Mesothelial cell of epicardium (in vitro differentiated cells): Measurements from ENCODE around the gene KCNS3. TPM values are rescaled to one million over a fixed set of nuclear protein-coding genes. Genes with fewer than 3 reads are reported as not detected.

Source experiments
- DNase-seq, 2 experiments: peaks; one replicate each; pipeline ENCODE4 v3.0.0; 2021; ENCODE audit warnings: low spot score in 2 of 2; ENCODE audit not compliant: unreplicated experiment in 2 of 2
- H3K27ac Mint-ChIP-seq: 2 replicates; pipeline ENCODE4 v1.8.0; 2021; ENCODE audit warnings: mixed read lengths
- H3K27me3 Mint-ChIP-seq: 2 replicates; pipeline ENCODE4 v1.8.0; 2021; ENCODE audit warnings: low read depth, mixed read lengths
- H3K36me3 Mint-ChIP-seq: 2 replicates; pipeline ENCODE4 v1.8.0; 2021; ENCODE audit warnings: mixed read lengths
- H3K4me1 Mint-ChIP-seq: 2 replicates; pipeline ENCODE4 v1.8.0; 2021; ENCODE audit warnings: mixed read lengths
- H3K4me3 Mint-ChIP-seq: 2 replicates; pipeline ENCODE4 v1.8.0; 2021; ENCODE audit warnings: mild to moderate bottlenecking, moderate library complexity, mixed read lengths
- H3K9me3 Mint-ChIP-seq: 2 replicates; pipeline ENCODE4 v1.8.0; 2021; ENCODE audit warnings: mixed read lengths
- CTCF ChIP-seq: fragments of 200-600 bp; sonication (generic); IDR thresholded peaks from one replicate; pipeline ENCODE4 v1.5.0; 2021; ENCODE audit warnings: antibody characterized with exemption; ENCODE audit not compliant: unreplicated experiment
- total RNA-seq: library from RNA; stranded (reverse); gene quantifications from 3 replicates; pipeline ENCODE4 v1.2.1, GENCODE V29; 2021

The KCNS3 gene
- total RNA-seq, 1 donor from 2014 or later = 2.4 TPM

GRCh38 chr2:17933256-17933655 lies 54.8 kb downstream of the KCNS3 start:
- H3K9me3 Mint-ChIP-seq = peaks cover 8% of the 10 kb centered on the region
- no peak overlapping the region for H3K27ac Mint-ChIP-seq
- H3K27me3 Mint-ChIP-seq = peaks cover 6% of the 10 kb centered on the region
- no peaks in the 10 kb centered on the region for H3K36me3 Mint-ChIP-seq
- H3K4me1 Mint-ChIP-seq = no peaks in the 10 kb centered on the region
- no peak for TF ChIP-seq CTCF
- no peak overlapping the region for H3K4me3 Mint-ChIP-seq
- no peak for DNase-seq

GRCh38 chr2:17934721-17935120 lies 56.3 kb downstream of the KCNS3 start:
- Mint-ChIP-seq H3K36me3 (no peaks in the 10 kb centered on the region), H3K27me3 (peaks cover 6% of the 10 kb centered on the region), H3K4me1 (no peaks in the 10 kb centered on the region), H3K9me3 (peaks cover 15% of the 10 kb centered on the region), H3K4me3 (no peak overlapping the region), H3K27ac (no peak overlapping the region)
- DNase-seq = no peak
- no peak for TF ChIP-seq CTCF

DNA sequence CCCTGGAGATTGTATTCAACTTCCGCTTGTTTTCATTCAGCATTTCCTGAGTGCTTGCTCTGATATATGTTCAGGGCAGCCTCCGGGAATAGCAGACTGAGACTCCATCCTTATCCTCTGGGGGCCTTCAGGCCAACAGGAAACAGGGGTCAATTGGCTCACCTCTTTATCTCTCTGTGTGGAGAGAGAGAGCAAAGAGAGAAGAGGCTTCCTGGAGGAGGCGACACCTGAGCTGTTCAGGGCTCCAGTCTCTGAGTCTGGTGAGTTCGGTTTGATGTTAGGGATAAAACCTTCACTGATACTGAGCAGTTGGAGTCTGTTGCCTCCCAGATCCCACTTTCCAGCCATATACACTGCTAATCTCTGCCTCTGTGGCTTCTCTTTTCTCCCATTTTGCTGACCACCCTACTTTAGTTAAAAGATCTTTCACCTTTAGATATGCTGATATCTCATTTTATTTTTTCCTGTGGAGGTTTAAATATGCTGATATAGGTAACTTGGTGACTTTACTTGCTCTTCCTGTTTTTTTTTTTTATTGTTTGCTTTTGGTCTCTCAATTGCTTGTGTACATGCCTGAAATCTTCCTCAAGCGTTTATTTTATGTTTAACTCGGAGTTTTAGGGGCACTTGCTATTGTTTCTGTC lies 56.9 kb downstream of the KCNS3 start:
- peaks cover 6% of the 10 kb centered on the region for H3K27me3 Mint-ChIP-seq
- no peak for DNase-seq
- no peak for TF ChIP-seq CTCF

DNA sequence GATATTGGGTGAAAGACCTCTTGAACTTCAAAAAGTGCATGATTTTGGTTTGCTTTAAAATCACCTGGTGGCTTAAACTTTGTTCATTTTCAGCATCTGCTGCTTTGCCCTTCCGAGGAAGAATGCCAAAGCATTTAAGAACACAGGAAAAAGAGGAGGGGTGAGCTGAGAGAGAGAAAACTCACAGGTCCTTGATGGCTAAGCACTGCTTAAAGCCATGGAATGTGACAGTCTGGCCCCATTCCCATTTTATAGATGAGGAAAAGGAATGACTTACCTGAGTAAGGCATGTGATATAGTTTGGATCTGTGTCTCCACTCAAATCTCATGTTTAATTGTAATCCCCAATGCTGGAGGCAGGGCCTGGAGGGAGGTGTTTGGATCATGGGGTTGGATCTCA lies 58.1 kb downstream of the KCNS3 start:
- Mint-ChIP-seq H3K36me3 (no peaks in the 10 kb centered on the region), H3K4me3 (no peak overlapping the region), H3K27me3 (no peaks in the 10 kb centered on the region), H3K9me3 (peaks cover 15% of the 10 kb centered on the region), H3K4me1 (no peaks in the 10 kb centered on the region), H3K27ac (no peak overlapping the region)
- TF ChIP-seq CTCF = no peak
- DNase-seq = no peak

More for the DNA sequence above, 56.9 kb downstream of the KCNS3 start:
- Mint-ChIP-seq H3K27ac (no peak overlapping the region), H3K9me3 (peaks cover 15% of the 10 kb centered on the region), H3K4me1 (no peaks in the 10 kb centered on the region), H3K36me3 (no peaks in the 10 kb centered on the region), H3K4me3 (no peak overlapping the region)

DNA sequence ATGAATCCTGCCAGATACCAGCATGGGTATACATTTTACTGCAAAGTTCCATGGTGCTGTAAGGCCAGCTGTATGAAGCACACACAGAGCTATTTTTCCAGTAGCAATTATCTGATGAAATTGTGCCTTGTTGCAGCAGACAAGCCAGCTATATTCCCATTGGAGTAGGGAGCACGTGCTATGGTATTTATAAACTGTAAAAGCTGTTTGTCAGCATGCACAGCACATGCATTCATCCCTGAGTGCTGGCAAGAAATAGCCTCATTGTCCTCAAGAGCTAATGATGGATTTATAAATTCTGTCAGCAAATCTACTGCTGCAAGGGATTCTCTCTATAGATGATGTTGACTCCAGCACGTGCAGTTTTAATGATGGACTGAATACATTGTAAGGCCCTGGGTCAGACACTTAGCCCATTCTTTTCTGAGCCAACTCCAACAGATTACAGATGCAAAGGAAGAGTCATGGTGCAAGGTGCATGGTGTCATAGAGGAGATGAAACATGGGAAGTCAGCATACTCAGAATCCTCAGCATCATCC lies 61.7 kb downstream of the KCNS3 start:
- TF ChIP-seq CTCF = no peak

More for the DNA sequence above, 61.7 kb downstream of the KCNS3 start:
- peaks cover 15% of the 10 kb centered on the region for H3K9me3 Mint-ChIP-seq
- no peak for DNase-seq
- no peak overlapping the region for H3K4me3 Mint-ChIP-seq
- no peaks in the 10 kb centered on the region for H3K4me1 Mint-ChIP-seq
- no peaks in the 10 kb centered on the region for H3K36me3 Mint-ChIP-seq
- H3K27me3 Mint-ChIP-seq = peaks cover 10% of the 10 kb centered on the region
- H3K27ac Mint-ChIP-seq = no peak overlapping the region
